Endothelial cell of umbilical vein (primary cell): ENCODE results near the gene SNX4. TPM values are rescaled to one million over a fixed set of nuclear protein-coding genes. Genes with fewer than 3 reads are reported as not detected.

ENCODE experiments used
- BruUV-seq: library from RNA; stranded (reverse); fragments of 400-500 nt; replicated peaks from 2 replicates; lab custom pipeline; 2021; lab: Mats Ljungman, UMichigan
- CTCF ChIA-PET: fragments of 300-600, 350-600 bp; sonication (Branson Sonifier 250); formaldehyde crosslinking; loops from one replicate; lab custom pipeline; 2021; ENCODE audit warnings: antibody characterized with exemption, inconsistent platforms; lab: Charles Lee
- POLR2A ChIA-PET: fragments of 300-600, 350-600 bp; sonication (Branson Sonifier 250); formaldehyde crosslinking; loops from one replicate; lab custom pipeline; 2021; ENCODE audit warnings: antibody characterized with exemption, inconsistent platforms; lab: Charles Lee
- DNase-seq: peaks from one replicate; pipeline ENCODE4 v3.0.0-alpha.2; 2011; ENCODE audit warnings: low read depth, low spot score
- FAIRE-seq: peaks from 2 replicates; lab custom pipeline; 2011; peaks lifted over from hg19 to GRCh38; lab: Jason Lieb, UNC
- H2AFZ ChIP-seq: 2 replicates; pipeline ENCODE4 v1.6.0; 2012; ENCODE audit warnings: low read depth, low read length, control low read depth, inconsistent platforms
- H3K27ac ChIP-seq: 2 replicates; pipeline ENCODE4 v1.5.1; 2011; ENCODE audit warnings: low read depth, mild to moderate bottlenecking, control low read depth, low read length, moderate library complexity; ENCODE audit not compliant: insufficient read depth
- H3K27me3 ChIP-seq, 2 experiments: 2 replicates each; pipeline versions ENCODE4 v1.6.0 to v1.6.1; 2011; ENCODE audit warnings: low read length in 2 of 2, mixed read lengths in 1 of 2; ENCODE audit not compliant: control insufficient read depth in 2 of 2, insufficient read depth in 2 of 2
- H3K36me3 ChIP-seq, 2 experiments: 2 replicates in 1 of 2; 3 replicates in 1 of 2; pipeline ENCODE4 v1.5.1; 2011; ENCODE audit warnings: low read length in 2 of 2, mild to moderate bottlenecking in 1 of 2, moderate library complexity in 1 of 2; ENCODE audit not compliant: control insufficient read depth in 2 of 2, insufficient read depth in 2 of 2; ENCODE audit errors: extremely low read depth in 1 of 2
- H3K4me1 ChIP-seq: 3 replicates; pipeline ENCODE4 v1.5.1; 2011; ENCODE audit warnings: mild to moderate bottlenecking, low read length; ENCODE audit not compliant: control insufficient read depth, insufficient read depth; ENCODE audit errors: extremely low read depth
- H3K4me2 ChIP-seq: 2 replicates; pipeline ENCODE4 v1.6.1; 2011; ENCODE audit warnings: low read length, control low read depth, mixed read lengths; ENCODE audit not compliant: insufficient read depth
- H3K4me3 ChIP-seq, 3 experiments: fragments of 200-600 bp in 1 of 3; sonication (generic), shearing (Covaris generic) in 1 of 3; replicated peaks in 1 of 3; 2 replicates each; pipeline ENCODE4 v1.5.1; 2011 to 2016; ENCODE audit warnings: control low read depth in 3 of 3, low read length in 3 of 3, mild to moderate bottlenecking in 2 of 3, inconsistent platforms in 1 of 3, low read depth in 1 of 3, moderate library complexity in 1 of 3; ENCODE audit not compliant: insufficient read depth in 1 of 3
- H3K79me2 ChIP-seq: 2 replicates; pipeline ENCODE4 v1.6.0; 2012; ENCODE audit warnings: low read length, inconsistent platforms; ENCODE audit not compliant: control insufficient read depth, insufficient read depth
- H3K9ac ChIP-seq: replicated peaks from 2 replicates; pipeline ENCODE3; 2011; ENCODE audit warnings: low read length, control low read depth; ENCODE audit not compliant: insufficient read depth; ENCODE audit errors: extremely low read depth
- H3K9me1 ChIP-seq: replicated peaks from 3 replicates; pipeline ENCODE4 v1.6.0; 2011; ENCODE audit warnings: mild to moderate bottlenecking, low read length; ENCODE audit not compliant: control insufficient read depth, insufficient read depth; ENCODE audit errors: extremely low read depth
- H3K9me3 ChIP-seq: replicated peaks from 2 replicates; pipeline ENCODE4 v1.5.1; 2012; ENCODE audit warnings: low read length, inconsistent platforms; ENCODE audit not compliant: control insufficient read depth, insufficient read depth
- H4K20me1 ChIP-seq: replicated peaks from 2 replicates; pipeline ENCODE3; 2011; ENCODE audit warnings: mild to moderate bottlenecking, low read length; ENCODE audit not compliant: control insufficient read depth, insufficient read depth; ENCODE audit errors: extremely low read depth
- CTCF ChIP-seq, 2 donors: IDR thresholded peaks; 1 replicate in 1 of 2; 2 replicates in 1 of 2; pipeline ENCODE4 v1.5.1; 2011; ENCODE audit warnings: low read length in 2 of 2, mild to moderate bottlenecking in 2 of 2, moderate library complexity in 2 of 2, control low read depth in 1 of 2, inconsistent platforms in 1 of 2, low read depth in 1 of 2; ENCODE audit not compliant: insufficient read depth in 1 of 2; ENCODE audit errors: extremely low read depth in 1 of 2
- EZH2 ChIP-seq: IDR thresholded peaks from 2 replicates; pipeline ENCODE4 v1.6.1; 2012; ENCODE audit warnings: borderline replicate concordance, low read depth, mild to moderate bottlenecking, moderate library complexity, low read length, inconsistent platforms; ENCODE audit not compliant: severe bottlenecking
- FOS ChIP-seq: IDR thresholded peaks from 2 replicates; pipeline ENCODE4 v1.6.1; 2011; ENCODE audit warnings: mild to moderate bottlenecking, low read length, moderate library complexity, borderline replicate concordance; ENCODE audit not compliant: insufficient read depth
- GATA2 ChIP-seq: IDR thresholded peaks from 2 replicates; pipeline ENCODE4 v1.7.0; 2011; ENCODE audit warnings: low read depth, mild to moderate bottlenecking, moderate library complexity, mixed read lengths, low read length; ENCODE audit not compliant: insufficient read length, insufficient read depth
- JUN ChIP-seq: IDR thresholded peaks from 2 replicates; pipeline ENCODE4 v1.6.1; 2011; ENCODE audit warnings: borderline replicate concordance, low read depth; ENCODE audit not compliant: insufficient read length, insufficient read depth
- MAX ChIP-seq: IDR thresholded peaks from 2 replicates; pipeline ENCODE4 v1.6.1; 2011; ENCODE audit not compliant: insufficient read depth, insufficient read length
- MYC ChIP-seq: IDR thresholded peaks from one replicate; pipeline ENCODE4 v1.6.1; 2011; ENCODE audit warnings: mild to moderate bottlenecking, low read depth, low read length
- POLR2A ChIP-seq: IDR thresholded peaks from 2 replicates; pipeline ENCODE4 v1.6.1; 2012; ENCODE audit warnings: low read depth, mild to moderate bottlenecking, control low read depth, low read length
- POLR2AphosphoS5 ChIP-seq: IDR thresholded peaks from 2 replicates; pipeline ENCODE4 v1.6.1; 2012; ENCODE audit warnings: low read depth, mild to moderate bottlenecking, control low read depth, low read length, moderate library complexity; ENCODE audit not compliant: insufficient read depth
- dilution Hi-C: fragments of 300-500 bp; cut with MboI; formaldehyde crosslinking; loops from one replicate; pipeline ENCODE4 v1.15.0; 2019; ENCODE audit warnings: low sequenced_read_pairs; ENCODE audit not compliant: extremely low pct_ligation_motif_present
- intact Hi-C: fragments of 100-400 bp; cut with micrococcal nuclease; formaldehyde crosslinking; loops from one replicate; pipeline ENCODE4 v1.10.0; 2022
- polyA plus RNA-seq, 4 experiments: library from polyadenylated mRNA; depleted of rRNA in 3 of 4; stranded (reverse) in 3 of 4; unstranded in 1 of 4; fragments of >200 nt; gene quantifications; 2 replicates each; pipeline versions ENCODE4 v1.2.1 to v1.2.3, GENCODE V29; 2011 to 2012; ENCODE audit warnings: missing spikeins in 1 of 4
- total RNA-seq: library from RNA; stranded (reverse); gene quantifications from 2 replicates; pipeline ENCODE4 v1.2.3, GENCODE V29; 2021

The SNX4 gene
- total and polyA plus RNA-seq, 2 donors (not counting 3 experiments of a cell fraction or from before 2014, with no cell fraction given) = 7.5 to 39.2 TPM

GRCh38 chr3:125511420-125512118 lies 8.4 kb downstream of the SNX4 start:
- Histone ChIP-seq H3K4me1 (peaks cover 17% of the 10 kb centered on the region), H3K9ac (peak overlapping the region; percentile 3), H3K4me3 (no peak overlapping the region), H4K20me1 (peaks cover 4% of the 10 kb centered on the region), H3K27me3 (no peaks in the 10 kb centered on the region), H3K79me2 (peaks cover 51% of the 10 kb centered on the region), H2AFZ (no peak overlapping the region), H3K9me3 (no peaks in the 10 kb centered on the region), H3K27ac (peak overlapping the region; percentile 30), H3K4me2 (peak overlapping the region; percentile 38), H3K9me1 (no peaks in the 10 kb centered on the region), H3K36me3 (no peaks in the 10 kb centered on the region)
- POLR2A ChIA-PET = interaction anchor here (1.2 kb wide), 1 partner anchor 9 kb away, joined by 3 read pairs; no protein-coding TSS in a partner anchor
- dilution Hi-C loops (no loop called here), intact Hi-C loops (loop anchor here (1.0 kb wide), 1 partner anchor 9 kb away; the partner anchor contains the start of gene SNX4)
- no peak for DNase-seq
- no peak for FAIRE-seq
- TF ChIP-seq MAX (no peak), POLR2A (no peak), CTCF (IDR thresholded peaks at IDR 0.05; ENCODE audit: extremely low read depth in 1 of 2, insufficient read depth in 1 of 2, low read depth in 1 of 2, low read length in 2 of 2) (no peak), FOS (no peak), POLR2AphosphoS5 (no peak), MYC (no peak), JUN (no peak), EZH2 (no peak), GATA2 (no peak)
- CTCF ChIA-PET = interaction anchor here (1.1 to 1.3 kb wide), 2 partner anchors 8 to 13 kb away, joined by 3 to 5 read pairs; partner anchors contain the start of gene SNX4
- BruUV-seq = no TSS peak
